MM.1S (cell line): ENCODE results near the gene TAF1B.

Experiments used
- DNase-seq: peaks from one replicate; pipeline ENCODE4 v3.0.0-alpha.2; 2015
- H2AFZ ChIP-seq: fragments of 300-600 bp; sonication (generic); 2 replicates; pipeline ENCODE4 v1.6.0; 2016; ENCODE audit warnings: antibody characterized with exemption, low read length
- H3F3A ChIP-seq: fragments of 300-600 bp; sonication (generic); 2 replicates; pipeline ENCODE4 v1.6.1; 2016; ENCODE audit warnings: mild to moderate bottlenecking, antibody characterized with exemption, low read length, moderate library complexity, mixed read lengths; ENCODE audit not compliant: insufficient read depth
- H3K27ac ChIP-seq: fragments of 300-600 bp; sonication (generic); 2 replicates; pipeline ENCODE4 v1.5.1; 2016; ENCODE audit warnings: mild to moderate bottlenecking, low read length
- H3K27me3 ChIP-seq: fragments of 300-600 bp; sonication (generic); replicated peaks from 2 replicates; pipeline ENCODE4 v1.6.0; 2016; ENCODE audit warnings: low read length; ENCODE audit not compliant: insufficient read depth
- H3K36me3 ChIP-seq: fragments of 300-600 bp; sonication (generic); replicated peaks from 2 replicates; pipeline ENCODE4 v1.6.1; 2016; ENCODE audit warnings: mild to moderate bottlenecking, low read length, mixed read lengths; ENCODE audit not compliant: insufficient read depth
- H3K4me1 ChIP-seq: fragments of 300-600 bp; sonication (generic); 2 replicates; pipeline ENCODE4 v1.6.1; 2016; ENCODE audit warnings: low read length, mixed read lengths
- H3K4me2 ChIP-seq: fragments of 300-600 bp; sonication (generic); 2 replicates; pipeline ENCODE4 v1.6.0; 2016; ENCODE audit warnings: low read depth, low read length
- H3K4me3 ChIP-seq: fragments of 300-600 bp; sonication (generic); 2 replicates; pipeline ENCODE4 v1.5.1; 2016; ENCODE audit warnings: low read length, mixed read lengths
- H3K79me2 ChIP-seq: fragments of 300-600 bp; sonication (generic); 2 replicates; pipeline ENCODE4 v1.6.1; 2016; ENCODE audit warnings: mixed run types, low read length, mixed read lengths
- H3K9ac ChIP-seq: fragments of 300-600 bp; sonication (generic); 2 replicates; pipeline ENCODE4 v1.6.1; 2016; ENCODE audit warnings: low read length, mixed read lengths
- H3K9me2 ChIP-seq: fragments of 300-600 bp; sonication (generic); replicated peaks from 2 replicates; pipeline ENCODE4 v1.6.1; 2016; ENCODE audit warnings: mild to moderate bottlenecking, low read length, mixed read lengths; ENCODE audit not compliant: insufficient read depth
- H3K9me3 ChIP-seq: fragments of 300-600 bp; sonication (generic); replicated peaks from 2 replicates; pipeline ENCODE4 v1.6.1; 2016; ENCODE audit warnings: mild to moderate bottlenecking, low read length, mixed read lengths; ENCODE audit not compliant: insufficient read depth
- H4K20me1 ChIP-seq: fragments of 300-600 bp; sonication (generic); 2 replicates; pipeline ENCODE4 v1.6.1; 2016; ENCODE audit warnings: mild to moderate bottlenecking, low read length, moderate library complexity, mixed read lengths; ENCODE audit not compliant: insufficient read depth
- EZH2 ChIP-seq: fragments of 300-600 bp; sonication (generic); optimal IDR thresholded peaks from 2 replicates; pipeline ENCODE3; 2017; ENCODE audit warnings: low read depth, mild to moderate bottlenecking, antibody characterized with exemption, low read length, mixed read lengths
- EZH2phosphoT487 ChIP-seq: fragments of 300-600 bp; sonication (generic); IDR thresholded peaks from 2 replicates; pipeline ENCODE4 v1.6.1; 2018; ENCODE audit warnings: antibody characterized with exemption, low read length
- TF ChIP-seq, protein P1 (sequence below): fragments of 300-600 bp; sonication (generic); IDR thresholded peaks from 2 replicates; pipeline ENCODE4 v1.5.1; 2016; ENCODE audit warnings: antibody characterized with exemption, low read length, mixed read lengths

The TAF1B gene

DNA sequence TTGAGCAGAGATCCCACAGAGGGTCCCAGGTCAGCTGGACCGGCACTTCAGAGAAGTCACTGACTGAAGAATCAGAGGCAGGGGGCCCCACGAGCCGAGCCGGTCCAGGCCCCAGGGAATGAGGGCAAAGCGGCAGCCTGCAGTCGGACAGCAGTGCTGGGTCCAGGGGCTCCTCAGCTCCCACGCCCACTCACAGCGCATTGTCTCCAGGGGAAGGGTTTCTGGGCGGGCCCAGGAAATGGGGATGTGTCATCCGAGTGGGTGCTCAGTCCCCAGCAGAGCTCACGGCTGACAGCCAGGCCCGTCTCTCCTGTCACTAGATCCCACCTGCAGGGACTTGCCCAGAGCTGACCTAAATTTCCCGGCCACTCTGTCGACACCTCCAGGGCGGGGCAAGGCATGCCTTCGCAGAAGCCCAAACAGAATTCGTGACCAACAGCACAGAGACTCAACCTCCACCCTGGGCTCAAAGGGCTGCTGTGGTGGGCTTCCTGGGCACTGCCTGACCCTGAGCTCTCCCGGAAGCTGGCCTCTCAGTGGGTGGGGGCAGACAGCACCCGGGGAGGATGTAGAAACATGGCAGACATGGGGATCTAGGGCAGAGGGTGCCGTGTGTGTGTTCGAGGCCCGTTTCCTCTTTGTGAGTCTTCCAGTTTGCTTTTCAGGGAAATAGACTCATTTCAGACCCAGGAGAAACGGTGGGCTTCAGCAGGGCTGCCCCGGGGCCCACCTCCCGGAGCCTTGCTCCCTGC lies 42.1 kb upstream of the TAF1B start:
- Histone ChIP-seq H3K4me3 (no peak overlapping the region), H3K27ac (no peak overlapping the region), H4K20me1 (no peaks in the 10 kb centered on the region), H3K9me2 (no peaks in the 10 kb centered on the region), H3K9ac (no peak overlapping the region), H3K79me2 (no peaks in the 10 kb centered on the region), H3K36me3 (no peaks in the 10 kb centered on the region), H3K27me3 (no peaks in the 10 kb centered on the region), H3K4me2 (no peak overlapping the region), H2AFZ (no peak overlapping the region), H3F3A (no peaks in the 10 kb centered on the region), H3K4me1 (no peaks in the 10 kb centered on the region), H3K9me3 (no peaks in the 10 kb centered on the region)
- TF ChIP-seq EZH2 (no peak), EZH2phosphoT487 (no peak)
- TF ChIP-seq, protein P1, sequence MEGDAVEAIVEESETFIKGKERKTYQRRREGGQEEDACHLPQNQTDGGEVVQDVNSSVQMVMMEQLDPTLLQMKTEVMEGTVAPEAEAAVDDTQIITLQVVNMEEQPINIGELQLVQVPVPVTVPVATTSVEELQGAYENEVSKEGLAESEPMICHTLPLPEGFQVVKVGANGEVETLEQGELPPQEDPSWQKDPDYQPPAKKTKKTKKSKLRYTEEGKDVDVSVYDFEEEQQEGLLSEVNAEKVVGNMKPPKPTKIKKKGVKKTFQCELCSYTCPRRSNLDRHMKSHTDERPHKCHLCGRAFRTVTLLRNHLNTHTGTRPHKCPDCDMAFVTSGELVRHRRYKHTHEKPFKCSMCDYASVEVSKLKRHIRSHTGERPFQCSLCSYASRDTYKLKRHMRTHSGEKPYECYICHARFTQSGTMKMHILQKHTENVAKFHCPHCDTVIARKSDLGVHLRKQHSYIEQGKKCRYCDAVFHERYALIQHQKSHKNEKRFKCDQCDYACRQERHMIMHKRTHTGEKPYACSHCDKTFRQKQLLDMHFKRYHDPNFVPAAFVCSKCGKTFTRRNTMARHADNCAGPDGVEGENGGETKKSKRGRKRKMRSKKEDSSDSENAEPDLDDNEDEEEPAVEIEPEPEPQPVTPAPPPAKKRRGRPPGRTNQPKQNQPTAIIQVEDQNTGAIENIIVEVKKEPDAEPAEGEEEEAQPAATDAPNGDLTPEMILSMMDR = no peak
- no peak for DNase-seq

DNA sequence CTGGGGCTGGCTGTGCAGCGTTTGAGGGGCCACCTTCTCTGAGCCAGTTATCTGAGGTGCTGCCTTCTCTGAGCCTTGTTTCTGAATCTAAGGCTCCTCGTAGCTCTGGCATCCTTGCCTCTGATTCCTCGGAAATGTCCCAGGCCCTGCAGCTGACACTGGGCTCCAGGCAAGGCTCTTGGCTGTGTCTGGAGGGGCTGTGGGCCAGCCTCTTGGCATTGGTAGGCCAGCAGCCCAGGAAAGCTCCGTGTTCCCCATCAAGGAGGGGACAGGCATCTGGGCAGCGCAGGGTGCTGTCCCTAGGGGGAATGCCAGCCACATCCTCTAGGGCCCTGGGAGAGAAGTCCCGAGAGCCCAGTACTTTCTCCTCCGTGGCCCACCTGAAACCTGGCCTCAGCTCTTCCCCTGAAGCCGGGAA lies 40.7 kb upstream of the TAF1B start:
- H4K20me1 ChIP-seq = no peaks in the 10 kb centered on the region
- no peak overlapping the region for H3K4me2 ChIP-seq
- no peaks in the 10 kb centered on the region for H3K79me2 ChIP-seq
- H3K4me1 ChIP-seq = no peaks in the 10 kb centered on the region
- no peaks in the 10 kb centered on the region for H3K9me2 ChIP-seq
- DNase-seq = no peak
- no peak overlapping the region for H2AFZ ChIP-seq
- H3K27ac ChIP-seq = no peak overlapping the region
- no peaks in the 10 kb centered on the region for H3F3A ChIP-seq
- no peaks in the 10 kb centered on the region for H3K9me3 ChIP-seq
- H3K4me3 ChIP-seq = no peak overlapping the region
- H3K27me3 ChIP-seq = no peaks in the 10 kb centered on the region
- no peak for TF ChIP-seq EZH2
- TF ChIP-seq, protein P1 = no peak
- no peak for TF ChIP-seq EZH2phosphoT487
- no peak overlapping the region for H3K9ac ChIP-seq
- no peaks in the 10 kb centered on the region for H3K36me3 ChIP-seq

DNA sequence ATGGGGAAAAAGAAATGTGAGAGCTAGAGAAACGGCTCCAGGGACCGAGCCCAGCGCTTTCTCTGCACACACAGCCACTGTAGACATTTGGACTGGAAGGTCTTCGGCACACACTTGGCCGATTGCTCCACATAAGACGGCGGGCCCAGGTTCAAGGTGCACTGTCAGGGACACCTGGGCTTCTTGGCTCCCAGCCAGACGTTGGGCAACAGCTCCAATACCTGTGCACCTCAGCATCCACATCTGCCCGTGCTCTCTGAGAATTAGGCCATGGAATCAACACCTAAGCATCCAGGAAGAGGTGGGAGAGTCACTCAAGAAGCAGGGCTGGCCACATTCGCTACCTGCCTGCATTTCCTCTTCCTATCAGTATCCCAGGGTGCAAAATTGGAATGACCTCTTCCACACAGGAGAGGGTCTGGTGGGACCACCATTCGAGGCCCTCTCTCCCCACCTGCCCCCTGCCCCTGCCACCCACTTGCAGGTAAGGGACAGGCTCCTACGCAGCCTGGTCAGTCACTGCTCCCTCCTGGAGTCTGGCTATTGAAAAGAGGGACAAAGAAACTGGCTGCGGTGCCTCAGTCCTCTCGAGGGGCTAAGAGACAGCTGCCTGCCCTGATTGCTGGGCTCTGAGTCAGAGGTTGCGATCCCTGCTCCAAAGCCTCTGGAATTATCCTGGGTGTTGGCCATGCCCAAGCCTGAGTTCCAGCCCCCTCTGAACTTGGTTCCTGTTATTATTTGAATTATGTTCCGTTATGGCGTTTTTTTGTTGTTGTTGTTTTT lies 40.1 kb upstream of the TAF1B start:
- H2AFZ ChIP-seq = no peak overlapping the region
- H3K9me2 ChIP-seq = no peaks in the 10 kb centered on the region
- TF ChIP-seq EZH2phosphoT487 = no peak
- no peak for TF ChIP-seq EZH2
- TF ChIP-seq, protein P1 = no peak
- no peak overlapping the region for H3K9ac ChIP-seq
- no peak overlapping the region for H3K4me3 ChIP-seq
- H3K36me3 ChIP-seq = no peaks in the 10 kb centered on the region
- H3F3A ChIP-seq = no peaks in the 10 kb centered on the region
- H3K27ac ChIP-seq = no peak overlapping the region
- H4K20me1 ChIP-seq = no peaks in the 10 kb centered on the region
- H3K4me2 ChIP-seq = no peak overlapping the region
- no peaks in the 10 kb centered on the region for H3K9me3 ChIP-seq
- no peaks in the 10 kb centered on the region for H3K79me2 ChIP-seq
- DNase-seq = no peak
- no peaks in the 10 kb centered on the region for H3K27me3 ChIP-seq
- no peaks in the 10 kb centered on the region for H3K4me1 ChIP-seq
